ENCODE measurements around the gene USP47.

The USP47 gene

DNA sequence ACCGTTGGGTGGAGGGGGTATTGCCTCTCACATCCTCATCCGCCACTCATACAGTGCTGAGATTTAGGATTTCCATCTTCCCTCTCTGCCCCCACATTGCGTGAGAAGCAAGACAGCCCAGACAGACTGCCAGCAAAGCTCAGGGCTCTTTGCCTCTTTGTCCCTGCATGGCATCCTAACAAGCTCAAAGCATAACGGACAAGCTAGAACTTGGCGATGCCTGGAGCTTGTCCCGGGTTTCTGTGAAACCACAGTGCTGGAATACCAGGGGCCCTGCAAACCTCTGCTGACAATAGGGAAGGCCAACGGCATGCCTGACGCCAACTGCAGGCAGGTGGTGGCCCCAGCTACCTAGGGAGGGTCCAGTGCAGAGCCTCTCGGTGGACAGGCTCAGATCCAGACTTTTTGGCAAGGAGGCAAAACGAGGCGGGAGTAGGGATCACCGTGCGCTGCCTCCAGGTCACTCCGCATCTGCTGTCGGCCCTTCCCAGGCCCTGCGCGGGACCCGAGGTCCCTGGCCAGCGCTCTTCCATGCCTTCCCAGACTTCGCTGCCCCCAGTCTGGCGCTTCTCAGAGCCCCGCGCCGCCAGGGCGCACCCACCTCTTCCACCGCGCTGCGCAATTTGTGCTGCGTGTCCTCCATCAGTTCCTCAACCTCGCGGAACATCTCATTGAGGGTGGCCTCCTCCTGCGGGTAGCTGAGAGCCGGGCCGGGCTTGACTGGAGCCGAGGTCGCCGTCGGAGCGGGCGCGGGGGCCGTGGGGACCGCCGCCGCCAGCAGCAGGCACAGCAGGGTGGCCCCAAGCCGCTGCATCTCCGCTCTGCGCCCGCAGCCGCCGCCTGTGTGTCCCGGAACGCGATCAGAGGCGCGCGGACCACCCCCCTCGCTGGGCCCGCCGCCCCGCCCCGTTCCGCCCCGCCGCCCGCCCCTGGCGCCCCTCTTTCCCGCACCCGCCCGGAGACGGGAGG lies 166.3 kb downstream of the USP47 start, which contains the start of gene DKK3:
TSS of gene DKK3 (minus strand) at position 858 of the 969 bp plus-strand sequence. CDS start at position 814, 44 bp downstream.
- no peak for ATAC-seq (ENCODE audit: insufficient read depth, low read depth)
- peaks cover 24% of the 10 kb centered on the region for H3K27me3 ChIP-seq (ENCODE audit: insufficient read depth, low read length, poor library complexity)
- H4K20me1 ChIP-seq (ENCODE audit: insufficient read depth, low read length): no peaks in the 10 kb centered on the region
- H3K36me3 ChIP-seq (ENCODE audit: insufficient read depth, low read length): no peaks in the 10 kb centered on the region
- TF ChIP-seq EZH2 (IDR thresholded peaks at IDR 0.05; ENCODE audit: borderline replicate concordance, low read depth, low read length, severe bottlenecking) (no peak), CTCF (IDR thresholded peaks at IDR 0.05; ENCODE audit: borderline replicate concordance, extremely low read depth, low read length, poor library complexity, severe bottlenecking) (no peak)
- H2AFZ ChIP-seq (ENCODE audit: low read depth, low read length): no peak within 1 kb of the TSS
- H3K9ac ChIP-seq (ENCODE audit: low read depth, low read length): no peak within 1 kb of the TSS
- no peaks in the 10 kb centered on the region for H3K4me1 ChIP-seq (ENCODE audit: insufficient read depth, low read length)
- no peaks in the 10 kb centered on the region for H3K9me3 ChIP-seq (ENCODE audit: insufficient read depth, low read length, severe bottlenecking)
- no peaks in the 10 kb centered on the region for H3K79me2 ChIP-seq (ENCODE audit: insufficient read depth, low read length)
- DNase-seq: no peak
- H3K4me3 ChIP-seq (ENCODE audit: low read depth in 1 of 2, low read length in 2 of 2): no peak within 1 kb of the TSS
- no peak within 1 kb of the TSS for H3K4me2 ChIP-seq (ENCODE audit: insufficient read depth, low read length)
- no peak within 1 kb of the TSS for H3K27ac ChIP-seq (ENCODE audit: low read length)
